Measurements from ENCODE around the gene OR5AU1.

- TF ChIP-seq POLR2AphosphoS5 (IDR thresholded peaks at IDR 0.05) = no peak
- no peak for TF ChIP-seq EP300 (IDR thresholded peaks at IDR 0.05)
Observed at GRCh38 chr14:21200752-21201461, 45.0 kb upstream of the OR5AU1 start.

Measured in stomach (tissue), 4 donors.